ENCODE results near the gene IMPACT.

The IMPACT gene

GRCh38 chr18:24426073-24426397 lies 435 bp upstream of the IMPACT start:
- DNase-seq = no peak

DNA sequence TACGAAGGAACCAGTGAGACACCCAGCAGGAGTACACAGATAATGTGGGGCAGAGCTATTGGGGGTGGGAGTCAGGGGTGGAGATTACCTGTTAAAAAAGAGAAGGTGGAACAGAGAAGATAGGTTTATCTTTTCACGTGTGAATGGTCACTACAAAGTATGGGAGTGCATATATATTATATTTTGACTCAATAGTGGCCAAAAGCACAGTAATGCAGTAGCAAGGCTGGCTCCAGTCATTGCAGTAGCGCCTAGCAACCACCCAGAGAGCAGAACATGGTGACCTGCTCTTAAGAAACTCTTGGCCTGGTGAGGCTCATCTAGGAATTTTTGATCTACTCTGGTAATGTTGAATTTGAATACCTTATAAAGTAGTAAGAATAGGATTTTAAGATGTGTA lies 1.0 kb downstream of the IMPACT start:
- no peak for DNase-seq

- no peak for DNase-seq
Measured at GRCh38 chr18:24428709-24429108, 2.2 kb downstream of the IMPACT start.

- DNase-seq = no peak
Measured at GRCh38 chr18:24429188-24429587, 2.7 kb downstream of the IMPACT start.

DNA sequence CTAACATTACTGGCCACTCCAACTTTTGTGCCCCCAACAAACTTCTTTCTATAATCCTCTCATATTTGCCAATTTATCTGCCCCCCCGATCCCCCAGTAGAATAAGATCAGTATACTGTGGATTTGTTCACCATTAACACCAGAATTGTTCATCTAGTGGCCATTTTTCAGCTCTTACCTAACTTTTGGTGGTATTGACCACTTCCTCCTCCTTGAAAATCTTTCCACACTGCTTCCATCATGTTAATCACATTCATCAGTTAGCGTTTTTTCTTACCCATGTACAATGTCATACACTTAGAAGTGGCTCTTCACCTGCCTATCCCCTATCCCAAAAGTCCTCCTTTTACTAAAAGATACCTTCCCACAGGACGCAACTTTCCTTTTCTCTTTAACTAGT lies 6.1 kb downstream of the IMPACT start:
- DNase-seq = no peak

DNA sequence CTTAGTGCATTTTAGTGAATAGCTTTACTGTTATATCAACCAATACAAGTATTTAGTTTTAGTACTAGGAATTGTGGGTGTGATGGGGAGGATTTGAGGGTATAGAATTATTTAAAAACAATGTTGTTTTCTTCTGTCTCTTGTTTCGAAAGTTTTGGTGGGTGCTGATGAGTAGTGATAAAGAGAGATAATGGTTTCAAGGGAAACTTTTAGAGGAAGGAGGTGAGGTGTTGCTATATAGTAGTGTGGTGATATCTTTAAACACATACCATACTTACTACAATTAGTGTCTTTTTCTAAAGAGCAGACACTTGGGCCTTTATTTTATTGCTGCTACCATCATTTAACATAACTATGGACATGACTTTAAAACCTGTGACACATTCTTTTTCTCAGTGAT lies 10.5 kb downstream of the IMPACT start:
- DNase-seq = no peak

- DNase-seq = no peak
Measured at GRCh38 chr18:24443870-24444269, 17.4 kb downstream of the IMPACT start.

- DNase-seq = no peak
Measured at GRCh38 chr18:24446453-24446852, 20.0 kb downstream of the IMPACT start.

GRCh38 chr18:24446953-24447538 lies 20.6 kb downstream of the IMPACT start:
- no peak for DNase-seq

- DNase-seq = no peak
Measured at GRCh38 chr18:24447961-24448360, 21.5 kb downstream of the IMPACT start.

GRCh38 chr18:24456549-24456948 lies 30.1 kb downstream of the IMPACT start:
- DNase-seq = no peak

- no peak for DNase-seq
Measured at GRCh38 chr18:24459772-24460171, 33.3 kb downstream of the IMPACT start.

DNA sequence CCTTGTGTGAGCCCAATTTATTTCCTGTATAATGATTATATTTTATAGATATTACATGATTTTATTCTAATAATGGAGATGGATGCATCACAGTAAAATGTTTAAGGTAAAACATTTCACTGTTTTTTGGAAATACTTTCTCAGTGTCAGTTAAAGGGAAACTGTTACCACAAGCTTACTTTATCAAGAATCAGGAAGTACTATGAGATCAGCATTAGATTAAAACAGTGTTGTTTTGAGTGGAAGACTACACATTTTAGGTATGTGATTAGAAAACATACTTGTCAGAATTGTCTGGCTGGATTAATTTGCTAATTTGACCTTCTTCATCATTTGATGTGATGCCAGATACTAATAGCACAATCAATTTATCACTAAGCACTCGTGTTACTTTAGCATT lies 33.9 kb downstream of the IMPACT start, which contains the start of gene HRH4:
TSS of gene HRH4 (plus strand) at position 250 of the 400 bp plus-strand sequence. CDS start at position 342, 92 bp downstream.
- no peak for DNase-seq

- no peak for DNase-seq
Measured at GRCh38 chr18:24461996-24462395, 35.5 kb downstream of the IMPACT start.

GRCh38 chr18:24462838-24463775 lies 36.6 kb downstream of the IMPACT start:
- no peak for DNase-seq

DNA sequence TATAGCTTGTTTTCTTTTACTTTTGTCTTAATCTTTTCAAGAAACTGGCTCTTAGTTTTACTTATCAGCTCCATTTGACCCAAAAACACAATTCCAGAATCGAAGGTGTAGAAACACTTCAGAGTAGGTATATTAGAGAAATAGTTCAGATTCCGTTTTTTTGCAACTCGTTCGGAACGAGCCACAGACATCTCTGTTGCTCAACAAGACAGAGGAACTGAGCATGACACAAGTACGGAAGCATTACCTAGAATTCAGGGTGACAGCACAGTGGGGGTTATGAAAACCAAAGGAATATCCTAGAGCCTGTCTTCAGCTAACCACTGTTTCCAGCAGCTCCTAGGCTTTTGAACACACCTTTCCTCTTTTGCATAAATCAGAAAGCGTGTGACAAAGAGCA lies 39.0 kb downstream of the IMPACT start:
- DNase-seq = no peak

- no peak for DNase-seq
Measured at GRCh38 chr18:24466771-24467170, 40.3 kb downstream of the IMPACT start.

DNA sequence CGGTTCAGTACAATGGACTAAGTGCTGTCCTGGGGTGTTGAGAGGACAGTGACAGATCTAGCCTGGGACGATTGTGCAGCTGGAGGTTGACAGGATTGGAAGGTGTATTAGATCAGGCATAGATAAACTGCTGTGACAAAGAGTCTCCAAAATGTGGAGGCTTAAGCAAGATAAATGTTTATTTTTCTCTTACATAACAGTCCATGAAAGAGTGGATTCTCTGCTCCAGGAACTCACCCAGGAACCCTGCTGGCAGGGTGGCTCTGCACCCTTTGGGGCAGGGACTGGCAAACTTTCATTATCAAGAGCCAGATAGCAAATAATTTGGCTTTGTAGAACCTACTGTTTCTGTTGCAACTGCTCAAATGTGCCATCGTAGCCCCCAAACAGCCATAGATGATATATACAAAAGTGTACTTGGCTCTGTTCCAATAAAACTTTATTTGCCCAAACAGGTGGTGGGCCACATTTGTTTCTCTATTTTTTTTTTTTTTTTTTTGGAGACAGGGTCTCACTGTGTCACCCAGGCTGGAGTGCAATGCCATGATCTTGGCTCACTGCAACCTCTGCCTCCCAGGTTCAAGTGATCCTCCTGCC lies 43.6 kb downstream of the IMPACT start:
- DNase-seq = no peak

- no peak for DNase-seq
Measured at GRCh38 chr18:24470805-24471204, 44.3 kb downstream of the IMPACT start.

GRCh38 chr18:24472591-24472990 lies 46.1 kb downstream of the IMPACT start:
- no peak for DNase-seq

- DNase-seq = no peak
Measured at GRCh38 chr18:24474406-24474805, 47.9 kb downstream of the IMPACT start.

DNA sequence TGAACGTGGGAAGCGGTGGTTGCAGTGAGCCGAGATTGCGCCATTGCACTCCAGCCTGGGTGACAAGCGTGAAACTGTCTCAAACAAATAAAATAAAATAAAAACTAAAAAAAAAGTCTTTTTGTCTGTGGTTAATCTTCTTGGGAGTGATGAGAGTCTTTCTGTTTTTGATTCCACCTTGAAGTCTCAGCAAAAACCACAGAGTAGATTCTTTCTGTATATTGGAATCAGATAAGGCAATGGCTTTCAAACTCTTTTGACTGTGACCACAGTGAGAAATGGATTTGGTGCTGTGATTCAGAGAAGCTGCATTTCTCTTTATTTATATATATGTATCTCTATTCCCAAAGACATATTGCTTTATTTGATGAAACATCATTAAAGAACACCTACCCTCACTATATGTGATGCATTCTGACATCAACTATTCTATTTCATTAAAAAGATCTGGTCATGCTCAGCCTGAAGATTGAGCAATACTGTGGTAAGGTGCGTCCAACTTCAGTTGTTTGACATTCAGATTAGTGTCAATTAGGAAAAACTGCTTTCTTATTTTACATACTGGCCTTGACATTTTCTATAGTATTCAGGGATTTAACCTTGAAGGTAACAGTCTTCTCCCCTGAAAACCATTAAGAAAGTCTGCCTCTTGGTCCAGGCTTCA lies 49.6 kb downstream of the IMPACT start:
- no peak for DNase-seq

GRCh38 chr18:24479371-24479770 lies 52.9 kb downstream of the IMPACT start:
- DNase-seq = no peak

- DNase-seq = no peak
Measured at GRCh38 chr18:24482821-24483220, 56.4 kb downstream of the IMPACT start.

All from CD4-positive, alpha-beta T cell treated with Interleukin-17A for 1 hour (primary cell).